ENCODE measurements around the gene SLC4A7. TPM values are rescaled to one million over a fixed set of nuclear protein-coding genes. Genes with fewer than 3 reads are reported as not detected.

SLC4A7 gene
- total RNA-seq, 2 donors from 2014 or later, result 23.5 to 31.1 TPM

DNA sequence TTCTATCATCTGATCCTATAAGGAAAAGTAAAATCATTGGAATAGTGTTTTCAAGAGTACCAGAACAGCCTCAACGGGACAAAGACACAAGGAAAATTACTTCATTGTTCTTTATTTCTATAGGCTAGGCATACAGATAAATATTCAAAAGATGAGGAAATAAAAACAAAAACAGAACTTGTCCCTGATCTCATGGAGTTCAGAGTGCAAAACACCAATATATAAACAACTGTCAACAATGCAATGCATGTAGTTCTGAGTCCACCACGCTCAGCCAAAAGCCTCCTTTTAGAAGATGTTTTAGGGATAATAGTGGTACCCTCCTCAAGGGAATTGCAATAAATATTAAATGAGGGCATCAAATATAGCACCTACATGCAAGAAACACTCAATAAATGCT is 4.6 kb upstream of the SLC4A7 start:
- 97% methylated on average over 2 of the region's 2 CpGs for WGBS
- H3K27me3 ChIP-seq (replicated peaks; ENCODE audit: insufficient read depth), result no peaks in the 10 kb centered on the region
- no peaks in the 10 kb centered on the region for H3K36me3 ChIP-seq

GRCh38 chr3:27487383-27487782 is 3.2 kb upstream of the SLC4A7 start:
- H3K27ac ChIP-seq, result no peak overlapping the region
- no peaks in the 10 kb centered on the region for H3K27me3 ChIP-seq (replicated peaks; ENCODE audit: insufficient read depth)
- no peaks in the 10 kb centered on the region for H3K4me1 ChIP-seq (replicated peaks)
- TF ChIP-seq POLR2AphosphoS5 (IDR thresholded peaks at IDR 0.05) (no peak), POLR2A (IDR thresholded peaks at IDR 0.05) (no peak)
- TF ChIP-seq, protein P1, sequence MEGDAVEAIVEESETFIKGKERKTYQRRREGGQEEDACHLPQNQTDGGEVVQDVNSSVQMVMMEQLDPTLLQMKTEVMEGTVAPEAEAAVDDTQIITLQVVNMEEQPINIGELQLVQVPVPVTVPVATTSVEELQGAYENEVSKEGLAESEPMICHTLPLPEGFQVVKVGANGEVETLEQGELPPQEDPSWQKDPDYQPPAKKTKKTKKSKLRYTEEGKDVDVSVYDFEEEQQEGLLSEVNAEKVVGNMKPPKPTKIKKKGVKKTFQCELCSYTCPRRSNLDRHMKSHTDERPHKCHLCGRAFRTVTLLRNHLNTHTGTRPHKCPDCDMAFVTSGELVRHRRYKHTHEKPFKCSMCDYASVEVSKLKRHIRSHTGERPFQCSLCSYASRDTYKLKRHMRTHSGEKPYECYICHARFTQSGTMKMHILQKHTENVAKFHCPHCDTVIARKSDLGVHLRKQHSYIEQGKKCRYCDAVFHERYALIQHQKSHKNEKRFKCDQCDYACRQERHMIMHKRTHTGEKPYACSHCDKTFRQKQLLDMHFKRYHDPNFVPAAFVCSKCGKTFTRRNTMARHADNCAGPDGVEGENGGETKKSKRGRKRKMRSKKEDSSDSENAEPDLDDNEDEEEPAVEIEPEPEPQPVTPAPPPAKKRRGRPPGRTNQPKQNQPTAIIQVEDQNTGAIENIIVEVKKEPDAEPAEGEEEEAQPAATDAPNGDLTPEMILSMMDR (IDR thresholded peaks at IDR 0.05), result no peak
- 22% methylated on average over 1 of the region's 1 CpG for WGBS
- no peaks in the 10 kb centered on the region for H3K9me3 ChIP-seq
- H3K4me3 ChIP-seq, result no peak overlapping the region
- DNase-seq (ENCODE audit: low spot score), result no peak
- no peaks in the 10 kb centered on the region for H3K36me3 ChIP-seq
- intact Hi-C loops (cut with DNase I), result loop anchor here (10.0 kb wide), 1 partner anchor 107 kb away; no protein-coding TSS in a partner anchor

More for the DNA sequence above, 4.6 kb upstream of the SLC4A7 start:
- DNase-seq (ENCODE audit: low spot score), result no peak
- Histone ChIP-seq H3K9me3 (no peaks in the 10 kb centered on the region), H3K4me1 (replicated peaks) (no peaks in the 10 kb centered on the region), H3K27ac (no peak overlapping the region), H3K4me3 (no peak overlapping the region)
- TF ChIP-seq POLR2A (IDR thresholded peaks at IDR 0.05) (no peak), POLR2AphosphoS5 (IDR thresholded peaks at IDR 0.05) (no peak)
- TF ChIP-seq, protein P1 (IDR thresholded peaks at IDR 0.05), result no peak
- intact Hi-C loops (cut with DNase I), result loop anchor here (10.0 kb wide), 1 partner anchor 106 kb away; no protein-coding TSS in a partner anchor

DNA sequence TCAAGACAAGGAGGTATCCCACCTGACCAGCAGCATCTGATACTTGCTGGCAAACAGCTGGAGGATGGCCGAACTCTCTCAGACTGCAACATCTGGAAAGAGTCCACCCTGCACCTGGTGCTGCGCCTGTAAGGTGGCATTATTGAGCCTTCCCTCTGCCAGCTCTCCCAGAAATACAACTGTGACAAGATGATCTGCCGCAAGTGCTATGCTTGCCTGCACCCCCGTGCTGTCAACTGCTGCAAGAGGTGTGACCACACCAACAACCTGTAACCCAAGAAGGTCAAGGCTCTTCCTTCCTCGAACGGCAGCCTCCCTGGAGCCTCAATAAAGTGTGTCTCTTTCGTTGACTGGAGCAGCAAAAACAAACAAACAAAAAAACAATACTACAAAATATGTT is 2.2 kb upstream of the SLC4A7 start:
- 83% methylated on average over 7 of the region's 7 CpGs for whole genome bisulfite sequencing
- H3K4me3 ChIP-seq, result no peak overlapping the region
- no peaks in the 10 kb centered on the region for H3K27me3 ChIP-seq (replicated peaks; ENCODE audit: insufficient read depth)
- no peak overlapping the region for H3K27ac ChIP-seq
- intact Hi-C loops (cut with DNase I), result loop anchor here (10.0 kb wide), 1 partner anchor 108 kb away; no protein-coding TSS in a partner anchor
- TF ChIP-seq POLR2AphosphoS5 (IDR thresholded peaks at IDR 0.05) (no peak), POLR2A (IDR thresholded peaks at IDR 0.05) (no peak)
- TF ChIP-seq, protein P1 (IDR thresholded peaks at IDR 0.05), result no peak
- H3K36me3 ChIP-seq, result no peaks in the 10 kb centered on the region
- H3K4me1 ChIP-seq (replicated peaks), result no peaks in the 10 kb centered on the region
- H3K9me3 ChIP-seq, result no peaks in the 10 kb centered on the region
- DNase-seq (ENCODE audit: low spot score), result no peak

- intact Hi-C loops (cut with DNase I), result loop anchor here (10.0 kb wide), 1 partner anchor 109 kb away; no protein-coding TSS in a partner anchor
- H3K9me3 ChIP-seq, result no peaks in the 10 kb centered on the region
- TF ChIP-seq POLR2A (IDR thresholded peaks at IDR 0.05) (no peak), POLR2AphosphoS5 (IDR thresholded peaks at IDR 0.05) (no peak)
- TF ChIP-seq, protein P1 (IDR thresholded peaks at IDR 0.05), result no peak
- no peaks in the 10 kb centered on the region for H3K27me3 ChIP-seq (replicated peaks; ENCODE audit: insufficient read depth)
- H3K36me3 ChIP-seq, result no peaks in the 10 kb centered on the region
- no peak overlapping the region for H3K27ac ChIP-seq
- no peak overlapping the region for H3K4me3 ChIP-seq
- 77% methylated on average over 5 of the region's 5 CpGs for WGBS
- no peaks in the 10 kb centered on the region for H3K4me1 ChIP-seq (replicated peaks)
- no peak for DNase-seq (ENCODE audit: low spot score)
These were observed 1.7 kb upstream of the SLC4A7 start for GRCh38 chr3:27485866-27486265.
